Sigmoid colon (tissue), 4 donors: ENCODE measurements around the gene GPRC5B.

Source experiments
- EP300 ChIP-seq, 4 donors: sonication (generic); formaldehyde crosslinking; IDR thresholded peaks; one replicate each; pipeline ENCODE4 v1.6.1; 2017; ENCODE audit warnings: antibody characterized with exemption in 4 of 4
- POLR2A ChIP-seq, 2 donors: fragments of 450-650 bp; IDR thresholded peaks; one replicate each; pipeline ENCODE4 v1.6.1; 2016; ENCODE audit warnings: antibody characterized with exemption in 2 of 2, mild to moderate bottlenecking in 2 of 2, moderate library complexity in 2 of 2
- TF ChIP-seq, protein P1 (sequence below), 4 experiments: fragments of 450-650 bp in 3 of 4; fragments of 200-600 bp in 1 of 4; IDR thresholded peaks; one replicate each; pipeline ENCODE4 v1.5.1; 2016 to 2019; ENCODE audit warnings: antibody characterized with exemption in 4 of 4, mild to moderate bottlenecking in 3 of 4, moderate library complexity in 2 of 4

DNA sequence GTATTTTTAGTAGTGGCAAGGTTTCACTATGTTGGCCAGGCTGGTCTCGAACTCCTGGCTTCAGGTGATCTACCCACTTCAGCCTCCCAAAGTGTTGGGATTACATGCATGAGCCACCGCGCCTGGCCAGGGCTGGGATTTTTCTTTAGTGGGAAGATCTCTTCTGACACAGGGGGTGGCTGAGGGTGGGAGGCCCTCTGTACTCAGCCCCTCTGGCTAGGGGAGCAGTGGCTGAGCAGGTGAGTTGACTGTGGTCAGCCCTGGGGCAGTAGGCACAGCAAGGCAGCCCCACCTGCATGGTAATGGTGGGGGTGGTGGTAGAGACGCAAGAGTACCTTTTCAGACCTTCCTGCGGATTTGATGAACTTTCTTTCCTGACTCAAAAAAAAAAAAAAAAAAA, 12.3 kb upstream of the GPRC5B start:
- TF ChIP-seq, protein P1, sequence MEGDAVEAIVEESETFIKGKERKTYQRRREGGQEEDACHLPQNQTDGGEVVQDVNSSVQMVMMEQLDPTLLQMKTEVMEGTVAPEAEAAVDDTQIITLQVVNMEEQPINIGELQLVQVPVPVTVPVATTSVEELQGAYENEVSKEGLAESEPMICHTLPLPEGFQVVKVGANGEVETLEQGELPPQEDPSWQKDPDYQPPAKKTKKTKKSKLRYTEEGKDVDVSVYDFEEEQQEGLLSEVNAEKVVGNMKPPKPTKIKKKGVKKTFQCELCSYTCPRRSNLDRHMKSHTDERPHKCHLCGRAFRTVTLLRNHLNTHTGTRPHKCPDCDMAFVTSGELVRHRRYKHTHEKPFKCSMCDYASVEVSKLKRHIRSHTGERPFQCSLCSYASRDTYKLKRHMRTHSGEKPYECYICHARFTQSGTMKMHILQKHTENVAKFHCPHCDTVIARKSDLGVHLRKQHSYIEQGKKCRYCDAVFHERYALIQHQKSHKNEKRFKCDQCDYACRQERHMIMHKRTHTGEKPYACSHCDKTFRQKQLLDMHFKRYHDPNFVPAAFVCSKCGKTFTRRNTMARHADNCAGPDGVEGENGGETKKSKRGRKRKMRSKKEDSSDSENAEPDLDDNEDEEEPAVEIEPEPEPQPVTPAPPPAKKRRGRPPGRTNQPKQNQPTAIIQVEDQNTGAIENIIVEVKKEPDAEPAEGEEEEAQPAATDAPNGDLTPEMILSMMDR (IDR thresholded peaks at IDR 0.05), result no peak
- TF ChIP-seq POLR2A (IDR thresholded peaks at IDR 0.05) (no peak), EP300 (IDR thresholded peaks at IDR 0.05) (no peak)
